Stimulated activated CD4-positive, alpha-beta T cell treated with anti-CD3 and anti-CD28 coated beads, Interleukin-12 subunit alpha, Interleukin-12 subunit beta, amount 100 ng/mL, for 24 hours (primary cell): Measurements from ENCODE around the gene DIDO1.
"Not testable (repeated sequence)": the region's sequence is repeated elsewhere in the genome, so short reads cannot be mapped to it uniquely, and the experiment has no call there.

ENCODE experiments used
- DNase-seq, 2 experiments: peaks; one replicate each; pipeline ENCODE4 v3.0.0-alpha.2; 2020; ENCODE audit warnings: low read depth in 2 of 2

DIDO1 gene

DNA sequence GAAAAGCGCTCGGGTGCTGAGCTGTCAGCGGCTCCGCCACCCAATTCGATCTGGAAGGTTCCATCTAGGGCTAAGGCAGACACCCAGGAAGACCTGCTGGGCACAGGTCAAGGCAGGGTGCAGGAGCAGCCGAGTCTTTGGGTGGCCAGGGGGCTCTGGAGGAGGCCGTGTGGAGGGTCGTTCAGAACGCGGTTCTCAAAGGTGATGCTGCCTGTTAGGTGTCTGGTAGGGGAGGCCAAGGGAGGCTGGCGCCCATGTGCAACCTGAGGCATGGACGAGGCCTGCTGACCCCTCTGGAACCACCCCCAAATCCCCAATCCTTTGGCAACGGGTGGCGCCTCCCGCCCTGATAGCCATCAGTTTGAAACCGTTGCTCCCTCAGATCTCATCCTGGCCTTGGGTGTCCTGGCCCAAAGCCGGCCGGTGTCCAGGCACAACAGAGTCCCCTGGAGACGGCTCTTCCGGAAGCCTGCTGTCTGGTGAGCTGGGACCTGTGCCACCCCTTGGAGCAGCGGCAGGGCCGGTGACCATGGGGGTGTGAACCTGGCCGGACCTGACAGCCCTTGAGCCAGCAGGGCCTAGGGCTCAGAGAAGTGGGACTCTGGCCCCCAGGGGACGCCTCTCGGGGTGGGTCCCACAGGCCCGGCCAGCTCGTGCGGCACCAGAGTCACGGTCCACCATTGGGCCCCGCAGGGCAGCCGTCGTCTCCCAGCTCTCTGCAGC, 36.7 kb upstream of the DIDO1 start:
- DNase-seq = no peak

GRCh38 chr20:62962221-62962879, 36.0 kb upstream of the DIDO1 start:
- DNase-seq = no peak

DNA sequence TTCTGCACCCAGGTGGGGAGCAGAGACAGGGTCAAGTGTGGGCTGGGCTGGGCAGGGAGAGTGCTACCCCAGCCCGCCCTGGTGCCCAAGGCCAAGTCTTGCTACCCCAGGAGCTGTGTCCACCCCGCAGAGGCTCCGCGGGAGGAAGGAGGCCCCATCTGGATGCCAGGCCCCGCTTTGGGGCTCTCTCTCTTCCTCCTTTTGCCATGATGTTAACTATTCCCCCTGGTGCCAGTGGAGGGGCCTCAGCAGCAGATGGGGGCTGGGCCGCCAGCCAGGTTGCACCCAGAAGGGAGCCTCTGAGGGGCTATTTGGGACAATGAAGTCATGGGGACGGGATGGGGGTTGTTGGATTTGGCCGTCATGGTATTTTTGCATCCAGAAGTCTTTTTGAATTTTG, 35.5 kb upstream of the DIDO1 start:
- DNase-seq = no peak

GRCh38 chr20:62961310-62961783, 35.0 kb upstream of the DIDO1 start:
- no peak for DNase-seq

GRCh38 chr20:62960446-62961309, 34.4 kb upstream of the DIDO1 start:
- not testable (repeated sequence) for DNase-seq

DNA sequence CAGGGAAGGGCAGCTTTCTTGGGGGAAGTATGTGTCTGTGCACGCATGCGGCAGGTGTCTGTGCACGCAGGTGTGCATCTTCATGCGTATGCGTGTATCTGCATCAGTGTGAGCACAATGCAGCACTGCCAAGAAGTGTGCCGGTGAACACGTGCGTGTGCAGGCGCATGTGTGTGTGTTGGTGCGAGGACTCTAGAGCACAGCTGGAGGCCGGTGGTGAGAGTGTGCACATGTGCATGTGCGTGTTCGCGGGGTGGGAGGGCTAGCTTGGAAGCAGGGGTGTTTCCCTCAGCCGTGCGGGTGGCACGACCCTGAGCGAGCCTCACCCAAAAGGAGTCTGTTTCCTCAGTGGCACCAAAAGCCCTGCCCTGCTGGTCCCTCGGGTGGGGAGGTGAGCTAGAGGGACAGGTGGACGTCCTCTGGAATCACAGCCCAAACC, 33.7 kb upstream of the DIDO1 start:
- no peak for DNase-seq

DNA sequence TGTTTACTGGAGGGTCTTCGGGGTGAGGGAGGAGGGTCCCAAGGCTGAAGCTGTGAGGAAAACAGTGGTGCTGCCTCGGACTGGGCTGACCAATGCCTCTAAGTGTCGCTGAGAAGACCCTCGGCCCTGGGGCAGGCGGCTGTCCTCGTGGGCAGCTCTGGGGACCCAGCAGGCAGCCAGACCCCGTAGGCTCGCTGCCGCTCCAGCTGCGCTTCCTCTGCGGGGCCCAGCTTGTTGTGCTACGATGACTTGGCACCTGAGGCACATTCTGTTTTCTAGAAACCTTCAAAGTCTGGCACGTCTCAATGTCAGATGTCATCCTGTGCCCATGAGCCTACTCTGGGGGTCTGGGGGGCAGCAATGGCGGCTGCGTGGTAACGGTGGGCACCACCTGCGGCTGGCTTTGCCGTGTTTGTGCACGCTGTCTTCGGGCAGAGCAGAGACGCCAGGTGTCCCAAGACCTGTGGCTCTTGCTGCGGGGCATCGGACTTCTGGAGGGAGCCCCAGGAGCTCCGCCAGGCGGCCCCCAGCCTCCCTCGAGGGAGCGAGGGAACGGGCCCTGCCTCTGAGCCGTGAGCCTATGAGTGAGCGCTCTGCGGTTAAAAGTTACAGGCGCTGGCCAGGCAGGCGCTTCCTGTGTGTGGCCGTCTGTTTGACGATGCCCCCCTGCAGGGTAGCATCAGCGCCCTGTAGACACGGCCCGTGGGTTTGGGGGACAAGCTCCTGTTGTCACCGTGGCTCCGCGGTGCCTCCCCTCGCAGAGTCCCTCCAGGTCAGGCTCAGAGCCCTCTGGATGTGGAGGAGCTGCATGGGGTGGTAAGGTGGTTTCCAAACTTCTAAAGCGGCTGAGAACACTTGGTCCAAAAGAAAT, 33.0 kb upstream of the DIDO1 start:
- DNase-seq = no peak

DNA sequence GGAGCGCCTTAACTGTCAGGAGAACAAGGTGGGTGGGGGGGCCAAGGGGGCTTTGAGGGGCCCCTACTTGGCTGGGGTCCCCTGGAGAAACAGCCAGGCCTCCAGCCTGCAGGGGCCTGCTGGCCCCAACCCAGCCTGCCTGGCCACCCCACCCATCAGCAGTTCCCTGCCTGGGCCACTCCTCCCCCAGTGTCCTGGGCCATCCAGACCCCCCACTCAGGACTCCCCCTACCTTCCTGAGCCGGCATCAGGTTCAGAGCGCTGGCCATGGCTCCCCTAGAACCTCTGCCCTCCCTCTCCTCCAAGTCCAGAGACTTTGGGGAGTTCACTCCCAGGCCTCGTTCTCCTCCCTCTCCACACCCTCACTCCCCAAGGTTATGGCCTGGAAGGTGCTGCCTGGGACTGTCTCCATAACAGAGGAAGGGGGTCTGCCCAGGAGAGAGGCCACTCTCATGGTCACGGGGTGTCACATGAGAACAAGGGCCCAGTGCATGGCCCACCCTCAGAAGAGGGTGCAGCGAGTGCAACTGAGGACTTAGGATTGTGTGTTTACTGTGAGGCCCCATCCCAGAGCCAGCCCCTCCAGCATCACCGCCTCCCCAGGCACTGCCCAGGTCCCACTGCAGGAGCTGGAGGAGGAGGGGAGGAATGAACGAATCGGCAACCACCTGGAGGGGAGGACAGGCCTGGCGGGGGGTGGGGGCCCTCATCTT, 32.2 kb upstream of the DIDO1 start:
- DNase-seq = no peak

GRCh38 chr20:62957136-62958117, 31.1 kb upstream of the DIDO1 start:
- no peak for DNase-seq

GRCh38 chr20:62956387-62957135, 30.3 kb upstream of the DIDO1 start:
- no peak for DNase-seq

DNA sequence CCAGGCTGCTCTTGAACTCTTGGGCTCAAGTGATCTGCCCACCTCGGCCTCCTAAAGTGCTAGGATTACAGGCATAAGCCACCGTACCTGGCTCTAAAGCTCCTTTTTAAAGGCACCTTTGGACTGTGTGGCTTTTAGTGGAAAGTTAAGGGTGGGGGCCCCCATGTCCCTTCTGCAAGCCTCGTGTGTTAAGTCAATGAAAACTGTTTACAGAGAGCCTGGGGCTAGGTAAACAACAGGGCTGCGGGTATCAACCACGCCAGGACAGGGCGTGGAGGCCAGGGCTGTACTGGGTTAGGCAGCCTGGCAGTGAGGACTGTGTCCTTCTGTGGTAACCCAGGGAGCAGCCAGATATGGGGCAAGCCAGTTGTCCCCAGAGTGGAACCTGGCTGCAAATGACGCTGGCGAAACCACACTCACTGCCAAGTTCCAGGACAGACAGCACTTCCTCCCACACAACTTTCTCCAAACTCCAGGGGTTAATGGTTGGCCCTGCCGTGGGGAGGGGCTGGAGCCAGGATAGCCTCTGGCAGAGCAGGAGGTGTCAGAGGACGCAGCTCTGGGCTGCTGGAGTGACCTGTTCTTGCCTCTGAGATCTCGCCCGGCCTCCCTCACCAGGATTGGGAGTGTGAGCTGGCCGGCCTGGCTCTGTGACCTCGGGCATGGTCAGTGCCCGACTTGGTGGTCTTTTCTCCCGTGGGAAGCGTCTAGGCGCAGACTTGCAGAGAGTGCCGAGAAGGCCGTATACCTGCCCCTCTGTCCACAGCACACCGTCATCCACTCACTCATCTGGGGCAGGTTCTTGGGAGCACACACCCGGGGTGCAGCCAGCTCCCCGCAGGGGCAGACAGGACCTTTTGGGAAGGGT, 29.4 kb upstream of the DIDO1 start:
- no peak for DNase-seq

- no peak for DNase-seq
Measured at GRCh38 chr20:62953839-62954703, 27.8 kb upstream of the DIDO1 start.

DNA sequence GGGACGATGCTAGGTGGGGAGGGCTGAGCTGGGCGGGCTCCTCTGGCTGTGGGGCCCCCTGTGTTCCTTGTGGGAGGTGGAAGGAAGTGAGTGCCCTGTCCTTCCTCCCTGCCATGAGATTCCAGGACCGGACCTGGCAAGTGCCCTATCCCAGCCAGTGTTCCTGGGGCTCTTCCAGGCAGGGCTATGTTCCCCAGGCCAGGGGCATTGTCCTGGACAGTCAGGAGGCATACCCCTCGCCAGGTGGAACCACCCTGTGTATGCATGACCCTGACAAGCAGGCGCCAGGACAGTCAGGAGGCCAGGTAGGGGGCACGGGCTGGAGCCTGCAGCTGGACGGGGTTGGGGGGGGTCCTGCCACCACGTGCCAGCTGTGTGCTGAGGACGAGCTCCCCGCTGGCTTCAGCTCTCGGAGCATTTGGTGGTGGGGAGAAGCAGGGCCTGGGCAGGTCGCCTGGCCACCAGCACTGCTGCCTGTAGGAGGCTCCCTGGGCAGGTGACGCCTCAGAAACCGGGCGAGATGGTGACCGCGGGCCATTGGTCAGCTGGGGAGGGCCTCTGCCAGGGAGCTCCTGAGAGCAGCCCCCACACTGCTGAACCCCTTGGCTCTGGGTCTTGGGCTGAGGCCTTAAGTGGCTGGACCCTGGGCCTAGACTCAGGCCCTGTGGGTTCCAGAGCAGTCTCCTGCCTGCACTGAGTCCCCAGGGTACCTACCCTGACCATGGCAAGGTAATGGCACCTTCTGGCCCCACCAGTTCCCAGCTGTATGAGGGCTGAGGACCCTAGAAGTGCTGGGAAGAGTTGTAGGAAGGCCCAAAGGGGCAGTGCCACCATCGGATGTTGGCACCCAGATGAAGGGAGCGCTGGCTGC, 26.9 kb upstream of the DIDO1 start:
- DNase-seq = no peak

GRCh38 chr20:62952373-62952967, 26.2 kb upstream of the DIDO1 start, which contains the start of gene SLC17A9:
SLC17A9 (plus strand) TSS chr20:62952709; CDS start chr20:62952831, 122 bp downstream.
- peak in 1 of 2 experiments; percentile 41 for DNase-seq

- DNase-seq = no peak
Measured at GRCh38 chr20:62951896-62952372, 25.6 kb upstream of the DIDO1 start.
